ENCODE data around the gene PHF21A.
A peak's percentile ranks its signal among the peaks of the same experiment; 100 is the strongest.

PHF21A gene

DNA sequence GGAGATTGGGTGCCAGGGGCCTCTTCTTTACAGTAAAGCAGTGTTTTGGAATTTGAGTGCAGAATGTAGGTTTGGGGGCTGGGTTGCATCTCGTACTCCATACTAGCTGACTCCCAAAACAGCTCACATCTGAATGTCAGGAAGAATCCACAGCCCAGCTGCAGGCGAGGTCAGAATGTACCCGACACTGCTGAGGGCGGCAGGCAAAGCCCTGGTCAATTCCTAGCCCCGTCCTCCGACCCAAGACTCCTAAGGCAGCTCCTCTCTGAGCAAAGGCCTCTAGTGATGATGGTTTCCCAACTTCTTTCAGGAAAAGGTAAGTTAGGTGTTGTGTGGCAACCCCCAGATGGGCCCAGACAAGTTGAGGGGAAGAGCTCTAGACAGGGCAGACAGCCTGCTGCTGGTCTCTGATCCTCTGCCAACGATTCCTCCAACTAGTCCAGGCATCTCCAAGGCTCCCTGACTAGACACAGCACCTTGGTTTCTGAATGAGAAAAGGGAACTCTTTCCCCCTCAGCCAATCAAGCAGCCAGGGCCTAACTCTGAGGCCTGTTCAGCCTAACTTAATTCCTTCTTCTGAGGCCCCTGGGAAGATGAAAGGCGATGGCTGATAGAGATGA lies 190.2 kb downstream of the PHF21A start:
- Histone ChIP-seq H3K9ac (peak overlapping the region in 8 of 11 experiments; percentile 4 to 77 (median 72); a peak in 14 of 22 replicates), H3K9me3 (replicated peaks in 1 of 11) (no peaks in the 10 kb centered on the region), H3K4me3 (peak overlapping the region in 1 of 10 experiments; percentile 19; a peak in 2 of 20 replicates), H3K4me2 (peak overlapping the region; percentile 77 to 99 (median 95)), H3K27ac (peak overlapping the region in 9 of 11 experiments; percentile 1 to 88 (median 79); a peak in 16 of 22 replicates), H3K4me1 (peaks cover 68 to 100% (median 94%) of the 10 kb centered on the region in 10 experiments), H3K36me3 (peaks cover 11 to 34% (median 20%) of the 10 kb centered on the region in 11 experiments), H4K20me1 (peaks cover 0 to 75% (median 14%) of the 10 kb centered on the region in 11 experiments; a peak in 16 of 22 replicates), H3K27me3 (peaks cover 0 to 26% (median 0%) of the 10 kb centered on the region in 11 experiments; a peak in 8 of 22 replicates)
- no peak for TF ChIP-seq Cebpa-rat (IDR thresholded peaks at IDR 0.05)

GRCh38 chr11:45930031-45930794 lies 191.0 kb downstream of the PHF21A start:
- H3K4me2 ChIP-seq, result peak overlapping the region; percentile 77 to 99 (median 95)

DNA sequence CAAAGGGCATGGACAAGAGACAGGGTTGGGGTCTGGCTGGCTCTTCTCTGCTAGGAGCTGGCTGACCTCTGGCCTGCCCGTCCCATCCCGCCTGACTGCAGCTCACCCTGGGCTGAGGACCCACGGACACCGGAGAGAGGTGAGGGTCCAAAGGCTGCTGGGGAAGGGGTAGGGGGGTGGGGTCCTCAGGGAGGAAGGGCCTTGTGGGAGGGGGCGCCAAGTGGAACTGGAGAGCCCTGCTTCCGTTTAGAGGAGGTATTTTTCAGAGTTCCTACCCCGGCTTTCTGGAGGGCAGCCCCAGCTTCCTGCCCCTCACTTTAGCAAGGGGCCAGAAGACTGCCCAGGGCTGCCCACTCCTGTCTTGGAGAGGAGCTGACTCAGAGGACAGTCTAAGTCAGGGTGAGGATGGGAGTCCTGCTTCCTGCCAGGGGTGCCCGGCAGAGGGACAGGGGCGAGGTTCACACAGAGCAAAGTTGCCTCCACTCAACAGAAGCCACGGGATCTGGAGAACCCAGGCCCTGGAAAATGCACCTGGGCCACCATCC lies 191.7 kb downstream of the PHF21A start:
- peak overlapping the region in 10 of 11 experiments; percentile 21 to 77 (median 68); a peak in 19 of 22 replicates for H3K9ac ChIP-seq
- peaks cover 0 to 60% (median 14%) of the 10 kb centered on the region in 11 experiments; a peak in 16 of 22 replicates for H4K20me1 ChIP-seq
- H3K4me2 ChIP-seq, result peak overlapping the region; percentile 77 to 99 (median 95)
- peaks cover 1 to 19% (median 7%) of the 10 kb centered on the region in 11 experiments; a peak in 15 of 22 replicates for H3K36me3 ChIP-seq
- peak overlapping the region in 8 of 10 experiments; percentile 8 to 60 (median 42); a peak in 11 of 20 replicates for H3K4me3 ChIP-seq
- no peak for TF ChIP-seq Cebpa-rat (IDR thresholded peaks at IDR 0.05)
- H3K9me3 ChIP-seq (replicated peaks in 1 of 11), result no peaks in the 10 kb centered on the region
- peak overlapping the region in 10 of 11 experiments; percentile 33 to 88 (median 80); a peak in 19 of 22 replicates for H3K27ac ChIP-seq
- H3K4me1 ChIP-seq, result peaks cover 53 to 99% (median 90%) of the 10 kb centered on the region in 10 experiments
- peaks cover 0 to 21% (median 7%) of the 10 kb centered on the region in 11 experiments; a peak in 15 of 22 replicates for H3K27me3 ChIP-seq

More at GRCh38 chr11:45930031-45930794, 191.0 kb downstream of the PHF21A start:
- H3K4me1 ChIP-seq, result peaks cover 60 to 99% (median 95%) of the 10 kb centered on the region in 10 experiments
- peaks cover 8 to 26% (median 14%) of the 10 kb centered on the region in 11 experiments for H3K36me3 ChIP-seq
- no peak for TF ChIP-seq Cebpa-rat (IDR thresholded peaks at IDR 0.05)
- H4K20me1 ChIP-seq, result peaks cover 0 to 66% (median 14%) of the 10 kb centered on the region in 11 experiments; a peak in 16 of 22 replicates
- H3K27me3 ChIP-seq, result peaks cover 0 to 26% (median 2%) of the 10 kb centered on the region in 11 experiments; a peak in 13 of 22 replicates
- H3K4me3 ChIP-seq, result peak overlapping the region in 8 of 10 experiments; percentile 8 to 60 (median 42); a peak in 12 of 20 replicates
- peak overlapping the region in 10 of 11 experiments; percentile 21 to 77 (median 68); a peak in 19 of 22 replicates for H3K9ac ChIP-seq
- H3K9me3 ChIP-seq (replicated peaks in 1 of 11), result no peaks in the 10 kb centered on the region
- peak overlapping the region in 10 of 11 experiments; percentile 33 to 88 (median 80); a peak in 19 of 22 replicates for H3K27ac ChIP-seq

DNA sequence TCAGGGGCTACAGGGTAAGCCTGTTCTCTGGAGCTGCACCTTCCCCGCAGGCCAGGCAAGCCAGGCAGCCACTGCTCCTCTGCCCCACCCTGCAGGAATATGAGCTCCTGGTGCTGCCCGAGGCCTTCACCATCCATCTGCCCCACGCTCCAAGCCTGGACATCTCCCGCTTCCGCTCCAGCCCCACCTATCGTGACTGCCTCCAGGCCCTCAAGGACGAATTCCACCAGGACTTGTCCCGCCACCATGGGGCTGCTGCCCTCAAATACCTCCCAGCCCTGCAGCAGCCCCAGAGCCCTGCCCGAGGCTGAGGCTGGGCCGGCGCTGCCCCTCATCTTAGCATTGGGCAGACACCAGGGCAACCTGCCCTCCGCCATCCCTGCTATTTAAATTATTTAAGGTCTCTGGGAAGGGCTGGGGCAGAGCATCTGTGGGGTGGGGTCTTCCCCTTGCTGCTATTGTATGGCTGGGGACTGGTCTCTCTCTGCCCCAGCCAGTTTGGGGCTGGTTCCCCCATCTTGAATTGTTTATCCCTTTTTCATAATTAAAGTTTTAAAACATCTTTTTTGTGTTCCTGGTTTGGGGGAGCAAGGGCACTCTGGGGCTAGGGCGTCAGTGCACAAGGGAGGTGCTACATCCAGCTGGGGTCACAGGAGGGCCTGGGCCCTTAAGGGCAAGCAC lies 192.6 kb downstream of the PHF21A start:
- H3K36me3 ChIP-seq, result peaks cover 0 to 11% (median 0%) of the 10 kb centered on the region in 11 experiments; a peak in 5 of 22 replicates
- peaks cover 3 to 21% (median 15%) of the 10 kb centered on the region in 11 experiments; a peak in 13 of 22 replicates for H3K27me3 ChIP-seq
- H3K9me3 ChIP-seq (replicated peaks in 1 of 11), result no peaks in the 10 kb centered on the region
- H3K4me3 ChIP-seq, result no peak overlapping the region
- H3K4me2 ChIP-seq, result peak overlapping the region in 10 of 11 experiments; percentile 8 to 99 (median 95); a peak in 18 of 22 replicates
- peak overlapping the region in 8 of 11 experiments; percentile 76 to 88 (median 82); a peak in 14 of 22 replicates for H3K27ac ChIP-seq
- H3K4me1 ChIP-seq, result peaks cover 51 to 99% (median 90%) of the 10 kb centered on the region in 10 experiments
- H4K20me1 ChIP-seq, result peaks cover 0 to 51% (median 12%) of the 10 kb centered on the region in 11 experiments; a peak in 16 of 22 replicates
- no peak for TF ChIP-seq Cebpa-rat (IDR thresholded peaks at IDR 0.05)
- peak overlapping the region in 7 of 11 experiments; percentile 14 to 76 (median 66); a peak in 9 of 22 replicates for H3K9ac ChIP-seq

DNA sequence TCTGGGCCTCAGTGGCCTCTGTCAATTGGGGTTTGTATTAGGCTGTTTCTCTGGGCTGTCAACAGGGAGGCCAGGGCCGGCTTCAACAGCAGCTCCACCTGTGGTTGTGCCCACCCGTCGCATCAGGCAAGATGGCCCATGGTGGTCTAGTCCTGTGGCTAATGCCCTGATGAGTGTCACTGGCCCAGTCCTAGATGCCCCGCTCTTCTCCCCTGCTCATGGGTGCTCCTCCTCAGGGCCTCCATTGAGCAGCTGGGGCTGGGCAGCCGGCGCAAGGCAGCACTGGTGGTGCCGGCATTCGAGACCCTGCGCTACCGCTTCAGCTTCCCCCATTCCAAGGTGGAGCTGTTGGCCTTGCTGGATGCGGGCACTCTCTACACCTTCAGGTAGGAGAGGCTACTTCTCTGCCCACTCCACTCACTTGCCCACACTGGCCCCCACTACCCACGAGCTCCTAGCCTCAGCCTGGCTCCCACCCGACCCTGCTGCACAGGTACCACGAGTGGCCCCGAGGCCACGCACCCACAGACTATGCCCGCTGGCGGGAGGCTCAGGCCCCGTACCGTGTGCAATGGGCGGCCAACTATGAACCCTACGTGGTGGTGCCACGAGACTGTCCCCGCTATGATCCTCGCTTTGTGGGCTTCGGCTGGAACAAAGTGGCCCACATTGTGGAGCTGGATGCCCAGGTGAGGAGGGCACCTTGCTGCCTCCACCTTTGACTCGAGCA lies 193.4 kb downstream of the PHF21A start:
- Histone ChIP-seq H3K4me3 (no peak overlapping the region), H3K4me2 (peak overlapping the region in 9 of 11 experiments; percentile 86 to 99 (median 95); a peak in 18 of 22 replicates), H3K9ac (no peak overlapping the region; a peak in 2 of 22 replicates), H3K27me3 (peaks cover 10 to 26% (median 23%) of the 10 kb centered on the region in 11 experiments), H3K9me3 (replicated peaks in 1 of 11) (no peaks in the 10 kb centered on the region), H3K27ac (peak overlapping the region in 6 of 11 experiments; percentile 24 to 88 (median 82); a peak in 5 of 22 replicates), H4K20me1 (peaks cover 0 to 42% (median 12%) of the 10 kb centered on the region in 11 experiments; a peak in 16 of 22 replicates), H3K36me3 (peaks cover 0 to 9% (median 0%) of the 10 kb centered on the region in 11 experiments; a peak in 4 of 22 replicates), H3K4me1 (peaks cover 50 to 99% (median 90%) of the 10 kb centered on the region in 10 experiments)
- TF ChIP-seq Cebpa-rat (IDR thresholded peaks at IDR 0.05), result no peak

DNA sequence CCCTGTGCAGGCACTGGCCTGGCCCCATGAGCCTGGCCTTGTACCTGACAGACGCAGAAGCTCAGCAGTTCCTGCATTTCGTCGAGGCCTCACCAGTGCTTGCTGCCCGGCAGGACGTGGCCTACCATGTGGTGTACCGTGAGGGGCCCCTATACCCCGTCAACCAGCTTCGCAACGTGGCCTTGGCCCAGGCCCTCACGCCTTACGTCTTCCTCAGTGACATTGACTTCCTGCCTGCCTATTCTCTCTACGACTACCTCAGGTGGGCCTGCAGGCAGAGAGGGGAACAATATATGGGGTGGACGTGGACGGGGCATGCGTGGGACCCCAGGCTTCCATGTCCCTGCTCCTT lies 193.9 kb downstream of the PHF21A start:
- H3K4me1 ChIP-seq, result peaks cover 50 to 99% (median 90%) of the 10 kb centered on the region in 10 experiments
- H3K9ac ChIP-seq, result no peak overlapping the region
- peak overlapping the region in 8 of 11 experiments; percentile 50 to 99 (median 94); a peak in 16 of 22 replicates for H3K4me2 ChIP-seq
- no peak overlapping the region for H3K4me3 ChIP-seq
- peaks cover 0 to 9% (median 0%) of the 10 kb centered on the region in 11 experiments; a peak in 4 of 22 replicates for H3K36me3 ChIP-seq
- peaks cover 0 to 41% (median 12%) of the 10 kb centered on the region in 11 experiments; a peak in 16 of 22 replicates for H4K20me1 ChIP-seq
- peaks cover 16 to 31% (median 23%) of the 10 kb centered on the region in 11 experiments for H3K27me3 ChIP-seq
- TF ChIP-seq Cebpa-rat (IDR thresholded peaks at IDR 0.05), result no peak
- H3K9me3 ChIP-seq (replicated peaks in 1 of 11), result no peaks in the 10 kb centered on the region
- H3K27ac ChIP-seq, result 0 out of 22 replicates have a peak overlapping the region, but pooled peaks of 1 of the 11 experiments have one; percentile 88
